GM12878 (cell line): Measurements from ENCODE around the gene ABCC11. TPM values are rescaled to one million over a fixed set of nuclear protein-coding genes. Genes with fewer than 3 reads are reported as not detected.

ENCODE experiments used
- ATAC-seq: fragments of 200-7000 bp; cut with Tn5 transposase; 3 replicates; pipeline ENCODE4 v1.9.1; 2020; ENCODE audit warnings: mild to moderate bottlenecking, moderate library complexity
- BruUV-seq: library from RNA; stranded (reverse); fragments of 400-500 nt; replicated peaks from 2 replicates; lab custom pipeline; 2021; lab: Mats Ljungman, UMichigan
- CTCF ChIA-PET: fragments of 300-600 bp; sonication (Branson Sonifier 250); formaldehyde crosslinking; extraction: SDS; loops from one replicate; lab custom pipeline; 2021; ENCODE audit warnings: inconsistent platforms; lab: Yijun Ruan, JAX
- POLR2A ChIA-PET: fragments of 350-600 bp; formaldehyde crosslinking; extraction: SDS; loops from one replicate; lab custom pipeline; 2021; ENCODE audit warnings: inconsistent platforms; lab: Charles Lee
- RAD21 ChIA-PET: fragments of 300-600 bp; sonication (Branson Sonifier 250); formaldehyde crosslinking; loops from one replicate; lab custom pipeline; 2023; ENCODE audit warnings: antibody characterized with exemption; ENCODE audit not compliant: unreplicated experiment; lab: Charles Lee
- SMC1A ChIA-PET: fragments of 300-600 bp; sonication (Branson Sonifier 250); formaldehyde crosslinking; loops from one replicate; lab custom pipeline; 2023; ENCODE audit not compliant: unreplicated experiment, uncharacterized antibody; lab: Charles Lee
- DNase-seq: peaks from one replicate; pipeline ENCODE4 v3.0.0-alpha.2; 2011; ENCODE audit warnings: low read depth, low spot score
- FAIRE-seq: peaks from 3 replicates; lab custom pipeline; 2011; peaks lifted over from hg19 to GRCh38; lab: Jason Lieb, UNC
- H2AFZ ChIP-seq: 2 replicates; pipeline ENCODE4 v1.6.0; 2011; ENCODE audit warnings: low read depth, low read length, control low read depth; ENCODE audit not compliant: control insufficient read depth
- H3K27ac ChIP-seq: 2 replicates; pipeline ENCODE4 v1.5.1; 2011; ENCODE audit warnings: control low read depth; ENCODE audit not compliant: control insufficient read depth, insufficient read depth
- H3K27me3 ChIP-seq, 2 experiments: replicated peaks in 1 of 2; 2 replicates each; pipeline versions ENCODE4 v1.6.0 to v1.6.1; 2011; ENCODE audit warnings: low read length in 1 of 2; ENCODE audit not compliant: control insufficient read depth in 2 of 2, insufficient read depth in 2 of 2
- H3K36me3 ChIP-seq, 2 experiments: 2 replicates each; pipeline ENCODE4 v1.5.1; 2011; ENCODE audit warnings: low read length in 1 of 2; ENCODE audit not compliant: control insufficient read depth in 2 of 2, insufficient read depth in 2 of 2
- H3K4me1 ChIP-seq: 2 replicates; pipeline ENCODE4 v1.6.1; 2011; ENCODE audit warnings: mild to moderate bottlenecking, low read length, moderate library complexity, mixed read lengths; ENCODE audit not compliant: control insufficient read depth, insufficient read depth
- H3K4me2 ChIP-seq: 2 replicates; pipeline ENCODE4 v1.6.0; 2011; ENCODE audit warnings: control low read depth; ENCODE audit not compliant: control insufficient read depth, insufficient read depth
- H3K4me3 ChIP-seq: fragments of 200-600 bp; sonication (generic); 2 replicates; pipeline ENCODE4 v1.5.1; 2016
- H3K79me2 ChIP-seq: 2 replicates; pipeline ENCODE4 v1.6.0; 2011; ENCODE audit warnings: low read length; ENCODE audit not compliant: control insufficient read depth, insufficient read depth
- H3K9ac ChIP-seq: 2 replicates; pipeline ENCODE4 v1.8.0; 2011; ENCODE audit warnings: low read length, control low read depth, mixed read lengths; ENCODE audit not compliant: control insufficient read depth, insufficient read depth
- H3K9me3 ChIP-seq: replicated peaks from 3 replicates; pipeline ENCODE4 v1.5.1; 2011; ENCODE audit warnings: mild to moderate bottlenecking, low read length; ENCODE audit not compliant: control insufficient read depth, insufficient read depth
- H4K20me1 ChIP-seq: 2 replicates; pipeline ENCODE4 v1.6.0; 2011; ENCODE audit not compliant: control insufficient read depth, insufficient read depth
- BMI1 ChIP-seq: fragments of 450-650 bp; IDR thresholded peaks from 2 replicates; pipeline ENCODE4 v1.6.1; 2016; ENCODE audit warnings: mild to moderate bottlenecking, moderate library complexity, borderline replicate concordance
- IKZF1 ChIP-seq: fragments of 450-650 bp; conservative IDR thresholded peaks from 2 replicates; pipeline ENCODE4 v1.6.1; 2017; ENCODE audit warnings: antibody characterized with exemption, mild to moderate bottlenecking
- KDM1A ChIP-seq: fragments of 200-600 bp; sonication (generic); IDR thresholded peaks from 2 replicates; pipeline ENCODE4 v1.6.1; 2016; ENCODE audit warnings: borderline replicate concordance
- MXI1 ChIP-seq: fragments of 150-350 bp; IDR thresholded peaks from 2 replicates; pipeline ENCODE4 v1.6.1; 2011; ENCODE audit warnings: low read depth, mild to moderate bottlenecking, inconsistent platforms, low read length, improper control_type of control experiment
- PAX5 ChIP-seq: IDR thresholded peaks from 2 replicates; pipeline ENCODE4 v1.6.1; 2011; ENCODE audit warnings: low read depth, low read length, borderline replicate concordance
- POLR2AphosphoS2 ChIP-seq: IDR thresholded peaks from 2 replicates; pipeline ENCODE4 v1.6.1; 2011; ENCODE audit warnings: low read depth, mild to moderate bottlenecking, low read length, improper control_type of control experiment, moderate library complexity
- RB1 ChIP-seq: fragments of 450-650 bp; formaldehyde crosslinking; IDR thresholded peaks from 2 replicates; pipeline ENCODE4 v1.6.1; 2017; ENCODE audit warnings: mild to moderate bottlenecking, borderline replicate concordance
- SIX5 ChIP-seq: IDR thresholded peaks from 2 replicates; pipeline ENCODE4 v1.6.1; 2011; ENCODE audit warnings: mild to moderate bottlenecking, low read depth, low read length, moderate library complexity; ENCODE audit not compliant: severe bottlenecking
- SMC3 ChIP-seq: IDR thresholded peaks from 2 replicates; pipeline ENCODE4 v1.6.1; 2011; ENCODE audit warnings: low read length, improper control_type of control experiment, borderline replicate concordance
- WGBS: methylation state at CpG from one replicate; pipeline ENCODE4 v1.1.6; 2016; ENCODE audit warnings: low lambda C conversion rate; ENCODE audit not compliant: insufficient replicate concordance, insufficient coverage; ENCODE audit errors: missing lambda C conversion rate; 5-methylcytosine and 5-hydroxymethylcytosine counted together
- in situ Hi-C: fragments of 300-500 bp; cut with MboI; formaldehyde crosslinking; loops from 9 replicates; pipeline ENCODE4 v1.14.3; 2018; ENCODE audit warnings: mixed read lengths
- intact Hi-C: fragments of 100-400 bp; cut with micrococcal nuclease; formaldehyde crosslinking; loops from one replicate; pipeline ENCODE4 v1.14.2; 2022; ENCODE audit not compliant: unreplicated experiment
- polyA plus RNA-seq, 11 experiments: library from polyadenylated mRNA; depleted of rRNA in 4 of 11; unstranded in 6 of 11; stranded (reverse) in 5 of 11; fragments of >200 nt; fragmentation: Nextera tagmentation in 4 of 11; fragmentation: Illumina TruSeq in 1 of 11; extraction: Ambion mirVana in 4 of 11; extraction: Trizol in 1 of 11; gene quantifications; 1 replicate in 1 of 11; 2 replicates in 10 of 11; pipeline versions ENCODE4 v1.2.1 to v1.2.3, GENCODE V29; 2011 to 2016; ENCODE audit warnings: inconsistent platforms in 2 of 11, missing spikeins in 2 of 11, low read depth in 1 of 11
- total RNA-seq, 4 experiments: library from RNA; depleted of rRNA in 3 of 4; stranded (reverse); fragments of >200 nt in 3 of 4; fragmentation: Illumina TruSeq in 1 of 4; extraction: Trizol in 1 of 4; gene quantifications; 2 replicates each; pipeline versions ENCODE4 v1.2.1 to v1.2.3, GENCODE V29; 2013 to 2021

ABCC11 gene
- total and polyA plus RNA-seq, 10 of the 15 experiments (the other 5 are each of a cell fraction or from before 2014, with no cell fraction given): 0.04 to 0.20 (median 0.10) TPM; not detected in 6

GRCh38 chr16:48261569-48261968 lies 14.2 kb upstream of the ABCC11 start:
- H3K4me2 ChIP-seq: no peak overlapping the region
- H3K27ac ChIP-seq: no peak overlapping the region
- no TSS peak for BruUV-seq
- H3K4me1 ChIP-seq: no peaks in the 10 kb centered on the region
- FAIRE-seq: no peak
- SMC1A ChIA-PET: no interaction called here
- H3K4me3 ChIP-seq: no peak overlapping the region
- TF ChIP-seq POLR2AphosphoS2 (no peak), PAX5 (no peak), RB1 (no peak), KDM1A (no peak)
- in situ Hi-C loops: no loop called here
- DNase-seq: no peak
- H3K27me3 ChIP-seq: no peaks in the 10 kb centered on the region
- H3K9me3 ChIP-seq: peaks cover 4% of the 10 kb centered on the region; the same call in 1 of the 3 replicates
- H3K79me2 ChIP-seq: no peaks in the 10 kb centered on the region
- H4K20me1 ChIP-seq: no peaks in the 10 kb centered on the region
- peaks cover 0 to 24% of the 10 kb centered on the region in 2 experiments; a peak in 3 of 4 replicates for H3K36me3 ChIP-seq
- POLR2A ChIA-PET: no interaction called here
- no peak overlapping the region for H3K9ac ChIP-seq
- intact Hi-C loops: no loop called here
- no peak overlapping the region for H2AFZ ChIP-seq
- CTCF ChIA-PET: no interaction called here
- 96% methylated on average over 1 of the region's 1 CpG for WGBS
- RAD21 ChIA-PET: no interaction called here
- ATAC-seq: no peak

GRCh38 chr16:48256579-48257177 lies 9.3 kb upstream of the ABCC11 start:
- H3K4me3 ChIP-seq: no peak overlapping the region
- no peak overlapping the region for H3K27ac ChIP-seq
- in situ Hi-C loops (no loop called here), intact Hi-C loops (no loop called here)
- FAIRE-seq (no peak), ATAC-seq (no peak), DNase-seq (no peak)
- no peaks in the 10 kb centered on the region for H3K9me3 ChIP-seq
- ChIA-PET SMC1A (interaction anchor here (0.6 to 1.3 kb wide), 2 partner anchors 10 to 367 kb away, joined by 3 to 4 read pairs; no protein-coding TSS in a partner anchor), RAD21 (no interaction called here), POLR2A (no interaction called here), CTCF (interaction anchor here (1.5 kb wide), 1 partner anchor 24 kb away, joined by 3 read pairs; no protein-coding TSS in a partner anchor)
- H3K4me2 ChIP-seq: no peak overlapping the region
- TF ChIP-seq BMI1: no peak
- TF ChIP-seq SIX5: no peak
- no peak for TF ChIP-seq SMC3
- TF ChIP-seq MXI1: no peak
- no peak for TF ChIP-seq IKZF1
- no peaks in the 10 kb centered on the region for H3K4me1 ChIP-seq
- BruUV-seq: no TSS peak
- 97% methylated on average over 7 of the region's 7 CpGs for WGBS
- H2AFZ ChIP-seq: no peak overlapping the region
- H3K79me2 ChIP-seq: no peaks in the 10 kb centered on the region
- H3K36me3 ChIP-seq: peaks cover 0 to 20% of the 10 kb centered on the region in 2 experiments; a peak in 3 of 4 replicates
- H3K9ac ChIP-seq: no peak overlapping the region
- H4K20me1 ChIP-seq: no peaks in the 10 kb centered on the region
- H3K27me3 ChIP-seq: no peaks in the 10 kb centered on the region
